Natural killer cell treated with Interleukin-12 subunit alpha and Interleukin-12 subunit beta and Interleukin-15 and Interleukin-18, amount 100 ng/mL, for 72 hours (primary cell): ENCODE results near the gene VPS33A. TPM values are rescaled to one million over a fixed set of nuclear protein-coding genes. Genes with fewer than 3 reads are reported as not detected.
A peak's percentile ranks its signal among the peaks of the same experiment; 100 is the strongest.
"Not testable (repeated sequence)": the region's sequence is repeated elsewhere in the genome, so short reads cannot be mapped to it uniquely, and the experiment has no call there.

ENCODE experiments used
- ATAC-seq, 2 donors: fragments of 150-1000 bp; cut with Tn5 transposase in 1 of 2; sonication (Bioruptor Pico), chemical (Tn5 transposase) in 1 of 2; 2 replicates each; pipeline ENCODE4 v1.10.0; 2021
- DNase-seq: peaks from one replicate; pipeline ENCODE4 v3.0.0; 2022; ENCODE audit warnings: low spot score
- H3K27ac Mint-ChIP-seq, 2 donors: 1 replicate in 1 of 2; 2 replicates in 1 of 2; pipeline ENCODE4 v1.8.0; 2022; ENCODE audit warnings: mixed read lengths in 2 of 2, mild to moderate bottlenecking in 1 of 2, moderate library complexity in 1 of 2
- H3K27me3 Mint-ChIP-seq, 2 donors: 1 replicate in 1 of 2; 2 replicates in 1 of 2; pipeline ENCODE4 v1.8.0; 2022; ENCODE audit warnings: mixed read lengths in 2 of 2
- H3K36me3 Mint-ChIP-seq: one replicate; pipeline ENCODE4 v1.8.0; 2022; ENCODE audit warnings: mixed read lengths
- H3K4me1 Mint-ChIP-seq, 2 donors: 1 replicate in 1 of 2; 2 replicates in 1 of 2; pipeline ENCODE4 v1.8.0; 2022; ENCODE audit warnings: low read depth in 2 of 2, mixed read lengths in 2 of 2, mild to moderate bottlenecking in 1 of 2
- H3K4me3 Mint-ChIP-seq: one replicate; pipeline ENCODE4 v1.8.0; 2022; ENCODE audit warnings: mixed read lengths
- H3K9me3 Mint-ChIP-seq: 2 replicates; pipeline ENCODE4 v1.8.0; 2022; ENCODE audit warnings: mixed read lengths
- total RNA-seq, 2 donors: library from RNA; stranded (reverse); gene quantifications; one replicate each; pipeline ENCODE4 v1.2.3, GENCODE V29; 2022

VPS33A gene
- total RNA-seq, 2 donors from 2014 or later, result 31.8 to 34.4 TPM

DNA sequence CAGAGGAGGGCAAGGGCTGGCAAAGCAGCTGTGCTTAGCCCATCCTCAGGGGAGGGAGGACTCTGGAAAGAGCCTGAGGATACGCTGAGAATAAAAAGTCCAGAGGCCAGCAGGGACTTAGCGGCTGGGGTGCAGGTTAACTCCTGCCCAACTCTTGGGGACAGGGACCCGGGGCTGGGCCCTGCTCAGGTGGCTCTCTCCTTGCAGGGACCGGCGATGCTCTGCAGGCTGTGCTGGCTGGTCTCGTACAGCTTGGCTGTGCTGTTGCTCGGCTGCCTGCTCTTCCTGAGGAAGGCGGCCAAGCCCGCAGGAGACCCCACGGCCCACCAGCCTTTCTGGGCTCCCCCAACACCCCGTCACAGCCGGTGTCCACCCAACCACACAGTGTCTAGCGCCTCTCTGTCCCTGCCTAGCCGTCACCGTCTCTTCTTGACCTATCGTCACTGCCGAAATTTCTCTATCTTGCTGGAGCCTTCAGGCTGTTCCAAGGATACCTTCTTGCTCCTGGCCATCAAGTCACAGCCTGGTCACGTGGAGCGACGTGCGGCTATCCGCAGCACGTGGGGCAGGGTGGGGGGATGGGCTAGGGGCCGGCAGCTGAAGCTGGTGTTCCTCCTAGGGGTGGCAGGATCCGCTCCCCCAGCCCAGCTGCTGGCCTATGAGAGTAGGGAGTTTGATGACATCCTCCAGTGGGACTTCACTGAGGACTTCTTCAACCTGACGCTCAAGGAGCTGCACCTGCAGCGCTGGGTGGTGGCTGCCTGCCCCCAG lies 60.0 kb downstream of the VPS33A start:
- Mint-ChIP-seq H3K9me3 (no peaks in the 10 kb centered on the region), H3K36me3 (peaks cover 11% of the 10 kb centered on the region), H3K4me3 (no peak overlapping the region), H3K27ac (no peak overlapping the region), H3K4me1 (peaks cover 5 to 13% of the 10 kb centered on the region in 2 donors), H3K27me3 (peaks cover 11 to 15% of the 10 kb centered on the region in 2 donors)
- DNase-seq, result no peak
- no peak for ATAC-seq

DNA sequence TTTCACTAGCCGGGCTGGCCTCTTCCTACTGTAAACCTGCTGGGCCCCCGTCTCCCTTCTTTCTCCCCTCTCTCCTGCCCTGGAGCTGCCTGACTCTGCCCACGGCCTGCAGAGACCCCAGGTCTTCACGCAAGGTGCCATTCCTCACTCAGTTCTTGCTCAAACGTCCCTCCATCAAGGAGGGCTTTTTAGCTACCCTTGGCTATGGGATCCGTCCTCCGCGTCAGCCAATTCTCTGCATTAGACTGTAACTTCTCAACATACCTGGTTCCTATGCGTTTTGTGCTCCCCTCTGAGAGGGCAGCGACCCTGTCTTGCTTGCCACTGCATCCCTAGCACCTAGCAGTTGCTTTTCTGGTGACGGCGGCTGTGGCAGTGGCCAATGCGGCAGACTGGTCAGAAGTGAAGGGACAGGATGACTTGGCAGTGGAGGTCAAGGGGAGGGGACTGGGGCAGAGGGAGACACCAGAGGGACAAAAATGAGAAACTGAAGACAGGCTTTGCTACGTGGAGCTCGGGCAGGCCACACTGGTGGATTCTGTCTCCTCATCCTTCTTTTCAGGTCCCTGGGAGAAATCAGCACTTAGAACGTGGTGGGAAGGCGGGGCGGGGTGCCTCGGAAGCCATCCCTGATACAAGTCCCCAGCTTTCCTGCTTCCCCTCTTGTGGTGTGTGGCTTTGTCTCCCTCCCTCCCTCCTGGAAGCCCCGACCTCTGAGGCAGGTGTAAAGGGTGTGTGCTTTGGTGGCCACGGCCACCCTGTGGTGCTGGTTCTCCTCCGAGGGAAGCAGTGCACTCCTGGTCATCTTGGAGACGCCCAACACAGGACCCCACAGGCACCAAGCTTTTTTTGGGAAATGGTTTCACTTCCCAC lies 61.0 kb downstream of the VPS33A start:
- DNase-seq (no peak), ATAC-seq (no peak)
- Mint-ChIP-seq H3K4me1 (peaks cover 5 to 13% of the 10 kb centered on the region in 2 donors), H3K27ac (peak overlapping the region in 1 of 2 donors; percentile 21), H3K36me3 (peaks cover 11% of the 10 kb centered on the region), H3K4me3 (peak overlapping the region; percentile 78), H3K27me3 (peaks cover 11 to 15% of the 10 kb centered on the region in 2 donors), H3K9me3 (no peaks in the 10 kb centered on the region)

- ATAC-seq, result peak; percentile 2 to 12
- Mint-ChIP-seq H3K4me1 (peaks cover 5 to 13% of the 10 kb centered on the region in 2 donors), H3K36me3 (peaks cover 7% of the 10 kb centered on the region), H3K27me3 (peaks cover 11 to 17% of the 10 kb centered on the region in 2 donors), H3K27ac (peak overlapping the region in 1 of 2 donors; percentile 21), H3K9me3 (no peaks in the 10 kb centered on the region), H3K4me3 (peak overlapping the region; percentile 78)
- DNase-seq, result no peak
Observed at GRCh38 chr12:122204167-122205052, 61.9 kb downstream of the VPS33A start.

- H3K36me3 Mint-ChIP-seq, result peaks cover 3% of the 10 kb centered on the region
- peak; percentile 61 to 80 for ATAC-seq
- H3K4me1 Mint-ChIP-seq, result peaks cover 5 to 13% of the 10 kb centered on the region in 2 donors
- peak within 1 kb of the TSS; percentile 78 for H3K4me3 Mint-ChIP-seq
- peak within 1 kb of the TSS in 1 of 2 donors; percentile 21 for H3K27ac Mint-ChIP-seq
- peak; percentile 74 for DNase-seq
- H3K9me3 Mint-ChIP-seq, result no peaks in the 10 kb centered on the region
- peaks cover 11 to 17% of the 10 kb centered on the region in 2 donors for H3K27me3 Mint-ChIP-seq
Observed at GRCh38 chr12:122203301-122204166, 62.8 kb downstream of the VPS33A start, which contains the start of gene B3GNT4. TSS of gene B3GNT4 (plus strand) at chr12:122203709. CDS start at chr12:122204619, 910 bp downstream.

DNA sequence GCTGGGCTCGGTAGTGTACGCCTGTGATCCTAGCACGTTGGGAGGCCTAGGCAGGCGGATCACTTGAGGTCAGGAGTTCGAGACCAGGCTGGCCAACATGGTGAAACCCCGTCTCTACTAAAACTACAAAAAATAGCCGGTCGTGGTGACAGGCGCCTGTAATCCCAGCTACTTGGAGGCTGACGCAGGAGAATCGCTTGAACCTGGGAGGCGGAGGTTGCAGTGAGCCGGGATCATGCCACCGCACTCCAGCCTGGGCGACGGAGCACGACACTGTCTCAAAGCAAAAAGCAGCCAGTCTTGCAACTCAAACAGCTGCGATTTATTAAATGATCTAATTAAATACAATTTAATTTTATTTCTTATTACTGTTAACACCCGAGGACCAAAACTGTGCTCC lies 63.5 kb downstream of the VPS33A start:
- H3K27me3 Mint-ChIP-seq, result peaks cover 11 to 17% of the 10 kb centered on the region in 2 donors
- DNase-seq, H3K36me3 Mint-ChIP-seq, ATAC-seq, H3K9me3 Mint-ChIP-seq, H3K27ac Mint-ChIP-seq: not testable (repeated sequence)
- H3K4me1 Mint-ChIP-seq, result peaks cover 9 to 18% of the 10 kb centered on the region in 2 donors
- H3K4me3 Mint-ChIP-seq, result peak overlapping the region; percentile 75

DNA sequence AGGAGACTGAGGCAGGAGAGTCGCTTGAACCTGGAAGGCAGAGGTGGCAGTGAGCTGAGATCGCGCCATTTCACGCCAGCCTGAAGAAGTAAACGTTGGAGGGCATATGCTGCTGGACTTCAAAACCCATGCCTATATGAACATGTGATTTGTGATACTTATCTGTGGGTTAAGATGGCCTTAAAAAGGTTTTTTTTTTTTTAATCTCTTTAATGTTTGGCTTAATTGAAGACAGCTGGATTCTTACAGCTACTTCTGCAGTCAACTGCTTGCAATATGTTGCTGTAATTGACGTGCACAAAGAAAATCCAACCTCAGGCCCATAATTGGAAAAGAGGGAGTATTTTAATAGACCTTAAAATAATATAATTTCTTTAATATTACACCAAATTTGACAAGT lies 64.3 kb downstream of the VPS33A start:
- H3K36me3 Mint-ChIP-seq, result no peaks in the 10 kb centered on the region
- ATAC-seq (no peak), DNase-seq (no peak)
- H3K27me3 Mint-ChIP-seq, result peaks cover 11 to 17% of the 10 kb centered on the region in 2 donors
- H3K4me3 Mint-ChIP-seq, result no peak overlapping the region
- H3K4me1 Mint-ChIP-seq, result peaks cover 14 to 26% of the 10 kb centered on the region in 2 donors
- H3K27ac Mint-ChIP-seq, result no peak overlapping the region
- H3K9me3 Mint-ChIP-seq, result no peaks in the 10 kb centered on the region

- peaks cover 11 to 17% of the 10 kb centered on the region in 2 donors for H3K27me3 Mint-ChIP-seq
- H3K4me3 Mint-ChIP-seq, result no peak overlapping the region
- no peaks in the 10 kb centered on the region for H3K9me3 Mint-ChIP-seq
- peaks cover 14 to 26% of the 10 kb centered on the region in 2 donors for H3K4me1 Mint-ChIP-seq
- H3K36me3 Mint-ChIP-seq, result no peaks in the 10 kb centered on the region
- H3K27ac Mint-ChIP-seq, result no peak overlapping the region
- ATAC-seq (no peak), DNase-seq (peak; percentile 51)
Observed at GRCh38 chr12:122201381-122201780, 64.9 kb downstream of the VPS33A start.

- no peak overlapping the region for H3K4me3 Mint-ChIP-seq
- H3K9me3 Mint-ChIP-seq, result no peaks in the 10 kb centered on the region
- no peak for ATAC-seq
- H3K36me3 Mint-ChIP-seq, result no peaks in the 10 kb centered on the region
- peaks cover 11 to 17% of the 10 kb centered on the region in 2 donors for H3K27me3 Mint-ChIP-seq
- H3K4me1 Mint-ChIP-seq, result peaks cover 14 to 26% of the 10 kb centered on the region in 2 donors
- no peak overlapping the region for H3K27ac Mint-ChIP-seq
- DNase-seq, result peak; percentile 59
Observed at GRCh38 chr12:122200541-122201175, 65.6 kb downstream of the VPS33A start.

GRCh38 chr12:122199484-122200355 lies 66.6 kb downstream of the VPS33A start:
- H3K4me3 Mint-ChIP-seq, result no peak overlapping the region
- H3K27ac Mint-ChIP-seq, result no peak overlapping the region
- no peaks in the 10 kb centered on the region for H3K36me3 Mint-ChIP-seq
- peak; percentile 44 for DNase-seq
- ATAC-seq, result no peak
- peaks cover 3 to 11% of the 10 kb centered on the region in 2 donors for H3K27me3 Mint-ChIP-seq
- H3K9me3 Mint-ChIP-seq, result no peaks in the 10 kb centered on the region
- H3K4me1 Mint-ChIP-seq, result peaks cover 9 to 21% of the 10 kb centered on the region in 2 donors

DNA sequence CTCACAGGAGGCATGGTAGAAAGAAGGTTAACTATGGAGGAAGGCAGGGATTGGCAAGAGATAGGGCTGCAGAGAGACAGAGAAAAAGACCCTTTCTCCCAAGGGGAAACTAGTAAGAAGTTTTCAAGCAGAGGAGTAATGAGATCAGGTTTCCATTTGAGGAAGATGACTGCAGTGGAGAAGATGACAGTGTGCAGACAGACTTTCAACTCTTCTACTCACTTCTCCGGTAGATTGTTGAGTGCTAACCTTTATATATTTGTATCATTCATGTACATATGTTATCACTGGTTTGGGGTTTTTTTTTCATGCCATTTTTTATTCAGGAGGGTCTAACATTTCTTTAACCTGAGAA lies 68.7 kb downstream of the VPS33A start:
- ATAC-seq, result no peak
- peak overlapping the region; percentile 72 to 82 for H3K27ac Mint-ChIP-seq
- no peaks in the 10 kb centered on the region for H3K9me3 Mint-ChIP-seq
- DNase-seq, result peak; percentile 5
- peaks cover 9 to 16% of the 10 kb centered on the region in 2 donors for H3K4me1 Mint-ChIP-seq
- H3K4me3 Mint-ChIP-seq, result peak overlapping the region; percentile 52
- no peaks in the 10 kb centered on the region for H3K36me3 Mint-ChIP-seq
- H3K27me3 Mint-ChIP-seq, result peaks cover 0 to 6% of the 10 kb centered on the region in 2 donors

- H3K9me3 Mint-ChIP-seq, result no peaks in the 10 kb centered on the region
- peaks cover 9 to 16% of the 10 kb centered on the region in 2 donors for H3K4me1 Mint-ChIP-seq
- H3K36me3 Mint-ChIP-seq, result no peaks in the 10 kb centered on the region
- no peak overlapping the region for H3K27ac Mint-ChIP-seq
- DNase-seq (no peak), ATAC-seq (no peak)
- H3K27me3 Mint-ChIP-seq, result peaks cover 0 to 2% of the 10 kb centered on the region in 2 donors
- no peak overlapping the region for H3K4me3 Mint-ChIP-seq
Observed at GRCh38 chr12:122195405-122195804, 70.9 kb downstream of the VPS33A start.
